K562 (cell line): Measurements from ENCODE around the gene SLC28A3. TPM values are rescaled to one million over a fixed set of nuclear protein-coding genes. Genes with fewer than 3 reads are reported as not detected.

Source experiments
- ATAC-seq: fragments of 200-7000 bp; cut with Tn5 transposase; 3 replicates; pipeline ENCODE4 v1.9.1; 2020; ENCODE audit warnings: moderate library complexity
- BruUV-seq: library from RNA; stranded (reverse); fragments of 400-500 nt; replicated peaks from 2 replicates; lab custom pipeline; 2021; lab: Mats Ljungman, UMichigan
- CTCF ChIA-PET: fragments of 300-600 bp; formaldehyde crosslinking; extraction: SDS; loops from one replicate; lab custom pipeline; 2021; ENCODE audit warnings: low intra/inter-chr PET ratio; lab: Yijun Ruan, JAX
- POLR2A ChIA-PET: fragments of 300-600, 350-650 bp; sonication (Branson Sonifier 250); formaldehyde crosslinking; extraction: SDS; loops from one replicate; lab custom pipeline; 2021; ENCODE audit warnings: antibody characterized with exemption, inconsistent platforms; lab: Yijun Ruan, JAX
- DNase-seq, 4 experiments: peaks; one replicate each; pipeline versions ENCODE4 v3.0.0 to v3.0.0-alpha.2; 2011 to 2018; ENCODE audit warnings: low spot score in 3 of 4, mixed read lengths in 3 of 4; ENCODE audit errors: extremely low read depth in 1 of 4
- FAIRE-seq: peaks from 2 replicates; lab custom pipeline; 2011; peaks lifted over from hg19 to GRCh38; lab: Jason Lieb, UNC
- H2AFZ ChIP-seq: 2 replicates; pipeline ENCODE4 v1.6.0; 2011; ENCODE audit warnings: low read depth, low read length, control low read depth, inconsistent platforms
- H3K27ac ChIP-seq: fragments of 200-600 bp; 3 replicates; pipeline ENCODE4 v1.8.0; 2011; ENCODE audit warnings: low read depth, mild to moderate bottlenecking, control low read depth, inconsistent platforms, low read length, moderate library complexity, mixed read lengths; ENCODE audit errors: extremely low read depth
- H3K27me3 ChIP-seq, 2 experiments: fragments of 300-600 bp in 1 of 2; 2 replicates in 1 of 2; 3 replicates in 1 of 2; pipeline versions ENCODE4 v1.6.0 to v1.8.0; 2011; ENCODE audit warnings: inconsistent platforms in 2 of 2, low read length in 2 of 2, mild to moderate bottlenecking in 1 of 2, mixed read lengths in 1 of 2, moderate library complexity in 1 of 2; ENCODE audit not compliant: control insufficient read depth in 2 of 2, insufficient read depth in 2 of 2
- H3K36me3 ChIP-seq: fragments of 300-600 bp; 3 replicates; pipeline ENCODE4 v1.8.0; 2011; ENCODE audit warnings: mild to moderate bottlenecking, low read length, inconsistent platforms; ENCODE audit not compliant: control insufficient read depth, insufficient read depth
- H3K4me1 ChIP-seq, 2 experiments: fragments of 200-600 bp in 1 of 2; replicated peaks in 1 of 2; 2 replicates in 1 of 2; 3 replicates in 1 of 2; pipeline versions ENCODE4 v1.5.1 to v1.8.0; 2011; ENCODE audit warnings: inconsistent platforms in 2 of 2, low read length in 2 of 2, mild to moderate bottlenecking in 1 of 2, mixed read lengths in 1 of 2, moderate library complexity in 1 of 2; ENCODE audit not compliant: control insufficient read depth in 2 of 2, insufficient read depth in 2 of 2
- H3K4me2 ChIP-seq: 2 replicates; pipeline ENCODE4 v1.6.1; 2011; ENCODE audit warnings: low read length, control low read depth, inconsistent platforms, mixed read lengths; ENCODE audit not compliant: insufficient read depth
- H3K4me3 ChIP-seq: fragments of 200-600 bp; sonication (generic), shearing (Covaris generic); 2 replicates; pipeline ENCODE4 v1.5.1; 2016; ENCODE audit warnings: control low read depth, inconsistent platforms
- H3K79me2 ChIP-seq: fragments of 200-600 bp; 3 replicates; pipeline ENCODE4 v1.8.0; 2011; ENCODE audit warnings: low read length, inconsistent platforms; ENCODE audit not compliant: control insufficient read depth, insufficient read depth
- H3K9ac ChIP-seq, 2 experiments: 2 replicates each; pipeline versions ENCODE4 v1.6.0 to v1.6.1; 2011; ENCODE audit warnings: low read depth in 2 of 2, low read length in 2 of 2, control low read depth in 1 of 2, inconsistent platforms in 1 of 2, mild to moderate bottlenecking in 1 of 2, mixed read lengths in 1 of 2; ENCODE audit not compliant: insufficient read depth in 1 of 2
- H3K9me1 ChIP-seq: one replicate; pipeline ENCODE4 v1.6.0; 2011; ENCODE audit warnings: inconsistent platforms, mild to moderate bottlenecking, low read length, moderate library complexity; ENCODE audit not compliant: control insufficient read depth, insufficient read depth
- H3K9me3 ChIP-seq: replicated peaks from 2 replicates; pipeline ENCODE4 v1.5.1; 2011; ENCODE audit warnings: low read depth, low read length, inconsistent platforms; ENCODE audit not compliant: control insufficient read depth, insufficient read depth
- H4K20me1 ChIP-seq: replicated peaks from 2 replicates; pipeline ENCODE4 v1.6.1; 2011; ENCODE audit warnings: low read length, inconsistent platforms, mixed read lengths; ENCODE audit not compliant: control insufficient read depth, insufficient read depth
- BRF2 ChIP-seq: IDR thresholded peaks from 3 replicates; pipeline ENCODE4 v1.6.1; 2011; ENCODE audit warnings: borderline replicate concordance, mild to moderate bottlenecking; ENCODE audit not compliant: insufficient read length, insufficient read depth
- CBX5 ChIP-seq: IDR thresholded peaks from 2 replicates; pipeline ENCODE4 v1.6.1; 2014; ENCODE audit warnings: low read depth, borderline replicate concordance
- RAD51 ChIP-seq: fragments of 450-650 bp; IDR thresholded peaks from 2 replicates; pipeline ENCODE4 v1.7.1; 2016; ENCODE audit warnings: low read depth, mild to moderate bottlenecking, borderline replicate concordance
- WGBS: fragments of 100-300 bp; shearing (Covaris generic); methylation state at CpG from one replicate; pipeline ENCODE4 v1.1.6; 2016; ENCODE audit warnings: low coverage, mixed read lengths; ENCODE audit not compliant: insufficient coverage; ENCODE audit errors: missing lambda C conversion rate; 5-methylcytosine and 5-hydroxymethylcytosine counted together
- in situ Hi-C: fragments of 300-500 bp; cut with MboI; formaldehyde crosslinking; loops from 4 replicates; pipeline ENCODE4 v1.15.0; 2018; ENCODE audit warnings: inconsistent platforms, mixed read lengths
- intact Hi-C: fragments of 100-400 bp; cut with micrococcal nuclease; formaldehyde crosslinking; loops from 2 replicates; pipeline ENCODE4 v1.14.2; 2022
- polyA plus RNA-seq, 8 experiments: library from polyadenylated mRNA; depleted of rRNA in 4 of 8; stranded (reverse) in 5 of 8; unstranded in 3 of 8; fragments of >200 nt; fragmentation: Nextera tagmentation in 2 of 8; fragmentation: Illumina TruSeq in 1 of 8; extraction: Ambion mirVana in 2 of 8; extraction: Trizol in 1 of 8; gene quantifications; 2 replicates each; pipeline versions ENCODE4 v1.2.1 to v1.2.3, GENCODE V29; 2011 to 2014; ENCODE audit warnings: inconsistent platforms in 1 of 8, missing spikeins in 1 of 8
- total RNA-seq, 7 experiments: library from RNA; depleted of rRNA in 6 of 7; stranded (reverse); fragments of >200 nt in 6 of 7; fragmentation: Illumina TruSeq in 2 of 7; extraction: Trizol in 2 of 7; gene quantifications; 2 replicates each; pipeline versions ENCODE4 v1.2.1 to v1.2.3, GENCODE V29; 2011 to 2021; ENCODE audit warnings: low replicate concordance in 1 of 7
- TF ChIP-seq, protein P1 (sequence below): sonication (generic); formaldehyde crosslinking; IDR thresholded peaks from 2 replicates; pipeline ENCODE4 v1.5.0; 2020; ENCODE audit warnings: missing genetic modification reagents

SLC28A3 gene
- total and polyA plus RNA-seq, 9 of the 15 experiments (the other 6 are each of a cell fraction or from before 2014, with no cell fraction given) = not detected

- no peaks in the 10 kb centered on the region for H3K9me3 ChIP-seq
- H4K20me1 ChIP-seq = no peaks in the 10 kb centered on the region
- H3K36me3 ChIP-seq = no peaks in the 10 kb centered on the region
- no peaks in the 10 kb centered on the region for H3K9me1 ChIP-seq
- BruUV-seq = no TSS peak
- ATAC-seq (no peak), DNase-seq (no peak), FAIRE-seq (no peak)
- ChIA-PET CTCF (no interaction called here), POLR2A (interaction anchor here (0.6 kb wide), 1 partner anchor 118 kb away, joined by 4 read pairs; no protein-coding TSS in a partner anchor)
- intact Hi-C loops = no loop called here
- H2AFZ ChIP-seq = no peak overlapping the region
- H3K4me3 ChIP-seq = no peak overlapping the region
- 0% methylated on average over 2 of the region's 4 CpGs for WGBS
- no peak overlapping the region for H3K4me2 ChIP-seq
- no peak overlapping the region for H3K9ac ChIP-seq
- H3K27me3 ChIP-seq = no peaks in the 10 kb centered on the region
- no peak overlapping the region for H3K27ac ChIP-seq
- H3K4me1 ChIP-seq = no peaks in the 10 kb centered on the region; a peak in 1 of 5 replicates
- in situ Hi-C loops = no loop called here
- TF ChIP-seq, protein P1, sequence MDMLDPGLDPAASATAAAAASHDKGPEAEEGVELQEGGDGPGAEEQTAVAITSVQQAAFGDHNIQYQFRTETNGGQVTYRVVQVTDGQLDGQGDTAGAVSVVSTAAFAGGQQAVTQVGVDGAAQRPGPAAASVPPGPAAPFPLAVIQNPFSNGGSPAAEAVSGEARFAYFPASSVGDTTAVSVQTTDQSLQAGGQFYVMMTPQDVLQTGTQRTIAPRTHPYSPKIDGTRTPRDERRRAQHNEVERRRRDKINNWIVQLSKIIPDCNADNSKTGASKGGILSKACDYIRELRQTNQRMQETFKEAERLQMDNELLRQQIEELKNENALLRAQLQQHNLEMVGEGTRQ (CRISPR knock-in tag) = peak; percentile 50; the same call in 1 of the 2 replicates
- TF ChIP-seq CBX5 (no peak), BRF2 (no peak), RAD51 (peak; percentile 31; the same call in 1 of the 2 replicates)
- no peaks in the 10 kb centered on the region for H3K79me2 ChIP-seq
Observed at GRCh38 chr9:84374013-84374412, 33.5 kb upstream of the SLC28A3 start.
